Left lung (tissue), 10 donors: ENCODE data around the gene SP9. TPM values are rescaled to one million over a fixed set of nuclear protein-coding genes. Genes with fewer than 3 reads are reported as not detected.

Experiments used
- ATAC-seq: fragments of 200-7000 bp; cut with Tn5 transposase; one replicate; pipeline ENCODE4 v1.9.1; 2020; ENCODE audit warnings: moderate library complexity
- DNase-seq, 4 donors: peaks; one replicate each; pipeline ENCODE4 v3.0.0-alpha.2; 2013 to 2020
- H3K27ac ChIP-seq, 2 donors: fragments of 200-600 bp; sonication (generic) in 1 of 2; one replicate each; pipeline versions ENCODE4 v1.5.0 to v1.8.0; 2020 to 2021
- H3K27me3 ChIP-seq, 2 donors: fragments of 200-600 bp; sonication (generic) in 1 of 2; one replicate each; pipeline versions ENCODE4 v1.5.0 to v1.8.0; 2020 to 2021
- H3K36me3 ChIP-seq, 2 donors: fragments of 200-600 bp; sonication (generic) in 1 of 2; one replicate each; pipeline versions ENCODE4 v1.5.0 to v1.8.0; 2020 to 2021
- H3K4me1 ChIP-seq, 2 donors: fragments of 200-600 bp; one replicate each; pipeline ENCODE4 v1.8.0; 2021
- H3K4me3 ChIP-seq, 2 donors: fragments of 200-600 bp; sonication (generic) in 1 of 2; one replicate each; pipeline versions ENCODE4 v1.5.0 to v1.8.0; 2020 to 2021; ENCODE audit warnings: mild to moderate bottlenecking in 1 of 2
- H3K9me3 ChIP-seq, 2 donors: fragments of 200-600 bp; sonication (generic) in 1 of 2; one replicate each; pipeline versions ENCODE4 v1.5.0 to v1.8.0; 2020 to 2021
- CTCF ChIP-seq, 2 donors: fragments of 200-600 bp; sonication (generic) in 1 of 2; IDR thresholded peaks; one replicate each; pipeline versions ENCODE4 v1.5.0 to v1.8.0; 2021; ENCODE audit warnings: antibody characterized with exemption in 2 of 2
- intact Hi-C, 2 donors: fragments of 100-400 bp; cut with DNase I; formaldehyde crosslinking; loops; one replicate each; pipeline versions ENCODE4 v1.11.2 to v1.14.2; 2022
- polyA plus RNA-seq, 6 donors: library from polyadenylated mRNA; unstranded; fragments of 120-200 nt; gene quantifications; one replicate each; pipeline ENCODE4 v1.2.1, GENCODE V29; 2013; ENCODE audit not compliant: insufficient read length in 6 of 6
- total RNA-seq, 2 donors: library from RNA; stranded (reverse); fragmentation: NEBNext Ultra II Directional; extraction: Animal tissue kit (Norgen Biotek cat#: 25700); gene quantifications; one replicate each; pipeline ENCODE4 v1.2.1, GENCODE V29; 2021
- donor health status: DM: no; HTN: yes; CAD: no.
- donor health status: DM: no; HTN: no; CAD: no.

The SP9 gene
- total and polyA plus RNA-seq, 8 donors, result not detected

GRCh38 chr2:174339561-174340399 is 5.0 kb downstream of the SP9 start:
- H3K27me3 ChIP-seq, result peaks cover 99 to 100% of the 10 kb centered on the region in 2 donors
- no peak for TF ChIP-seq CTCF (IDR thresholded peaks at IDR 0.05)
- intact Hi-C loops, result loop anchor here in 1 of 2 donors (10.0 kb wide), 1 partner anchor 935 kb away; no protein-coding TSS in a partner anchor
- ATAC-seq (no peak), DNase-seq (peak in 2 of 4 donors; percentile 15 to 22)
- H3K9me3 ChIP-seq, result no peaks in the 10 kb centered on the region
- no peaks in the 10 kb centered on the region for H3K36me3 ChIP-seq
- H3K27ac ChIP-seq, result no peak overlapping the region
- peaks cover 32 to 65% of the 10 kb centered on the region in 2 donors for H3K4me1 ChIP-seq
- H3K4me3 ChIP-seq, result no peak overlapping the region

GRCh38 chr2:174340400-174341292 is 5.9 kb downstream of the SP9 start:
- intact Hi-C loops, result loop anchor here in 1 of 2 donors (10.0 kb wide), 1 partner anchor 936 kb away; no protein-coding TSS in a partner anchor
- H3K4me3 ChIP-seq, result no peak overlapping the region
- H3K27me3 ChIP-seq, result peaks cover 98 to 100% of the 10 kb centered on the region in 2 donors
- H3K27ac ChIP-seq, result no peak overlapping the region
- TF ChIP-seq CTCF (IDR thresholded peaks at IDR 0.05), result no peak
- H3K9me3 ChIP-seq, result no peaks in the 10 kb centered on the region
- peaks cover 27 to 56% of the 10 kb centered on the region in 2 donors for H3K4me1 ChIP-seq
- H3K36me3 ChIP-seq, result no peaks in the 10 kb centered on the region
- peak in 2 of 4 donors; percentile 7 to 10 for DNase-seq
- no peak for ATAC-seq

- peak; percentile 79 to 99 (median 89) for DNase-seq
- intact Hi-C loops, result loop anchor here in 1 of 2 donors (10.0 kb wide), 1 partner anchor 937 kb away; no protein-coding TSS in a partner anchor
- Histone ChIP-seq H3K9me3 (no peaks in the 10 kb centered on the region), H3K36me3 (no peaks in the 10 kb centered on the region), H3K27ac (no peak overlapping the region), H3K27me3 (peaks cover 93 to 99% of the 10 kb centered on the region in 2 donors), H3K4me3 (no peak overlapping the region), H3K4me1 (peaks cover 19 to 48% of the 10 kb centered on the region in 2 donors)
- TF ChIP-seq CTCF (IDR thresholded peaks at IDR 0.05), result peak; percentile 96
- peak; percentile 94 for ATAC-seq
These were observed 6.7 kb downstream of the SP9 start for GRCh38 chr2:174341293-174341994.

GRCh38 chr2:174341995-174342685 is 7.4 kb downstream of the SP9 start:
- Histone ChIP-seq H3K36me3 (peaks cover 0 to 3% of the 10 kb centered on the region in 2 donors), H3K9me3 (no peaks in the 10 kb centered on the region), H3K4me3 (no peak overlapping the region), H3K27ac (no peak overlapping the region), H3K4me1 (peaks cover 12 to 41% of the 10 kb centered on the region in 2 donors), H3K27me3 (peaks cover 86 to 92% of the 10 kb centered on the region in 2 donors)
- DNase-seq, result no peak
- no peak for TF ChIP-seq CTCF (IDR thresholded peaks at IDR 0.05)
- intact Hi-C loops, result loop anchor here in 1 of 2 donors (10.0 kb wide), 1 partner anchor 937 kb away; no protein-coding TSS in a partner anchor
- peak; percentile 11 for ATAC-seq
